DND-41 (cell line): ENCODE measurements around the gene ALDH16A1.

Source experiments
- EZH2 ChIP-seq: IDR thresholded peaks from 3 replicates; pipeline ENCODE4 v1.6.1; 2012; ENCODE audit warnings: borderline replicate concordance, low read depth, mild to moderate bottlenecking, moderate library complexity, low read length, inconsistent platforms; ENCODE audit not compliant: severe bottlenecking
- TF ChIP-seq, protein P1 (sequence below): IDR thresholded peaks from 2 replicates; pipeline ENCODE4 v1.5.1; 2012; ENCODE audit warnings: borderline replicate concordance, low read length, moderate library complexity, mild to moderate bottlenecking; ENCODE audit not compliant: poor library complexity, severe bottlenecking; ENCODE audit errors: extremely low read depth

DNA sequence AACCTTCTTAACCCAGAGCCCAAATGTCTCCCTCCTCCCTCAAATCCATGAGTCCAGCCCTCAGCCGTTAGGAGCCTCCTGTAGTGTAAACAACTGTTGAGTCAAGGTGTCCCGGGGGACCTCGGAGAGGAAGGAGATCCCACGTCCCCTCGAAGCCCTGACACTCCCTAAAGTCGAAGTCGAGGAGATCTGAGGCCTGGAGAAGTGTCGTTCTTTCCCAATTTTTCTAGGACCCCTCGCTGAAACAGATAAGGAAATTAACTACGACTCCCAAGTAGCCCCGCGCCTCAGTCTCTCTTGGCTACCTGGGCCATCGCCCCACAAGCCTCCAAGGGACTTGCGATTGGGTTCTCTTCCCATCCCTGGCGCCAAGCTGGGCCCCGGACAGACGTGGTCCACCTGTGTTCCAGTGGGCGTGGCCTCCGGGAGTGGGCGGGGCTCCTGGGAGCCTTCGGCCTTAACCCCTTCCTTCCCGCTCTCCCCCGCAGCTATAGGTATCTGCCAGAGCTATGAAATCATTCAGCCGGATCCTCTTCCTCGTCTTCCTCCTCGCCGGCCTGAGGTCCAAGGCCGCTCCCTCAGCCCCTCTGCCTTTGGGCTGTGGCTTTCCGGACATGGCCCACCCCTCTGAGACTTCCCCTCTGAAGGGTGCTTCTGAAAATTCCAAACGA lies 27.0 kb upstream of the ALDH16A1 start:
- TF ChIP-seq EZH2, result no peak
- TF ChIP-seq, protein P1, sequence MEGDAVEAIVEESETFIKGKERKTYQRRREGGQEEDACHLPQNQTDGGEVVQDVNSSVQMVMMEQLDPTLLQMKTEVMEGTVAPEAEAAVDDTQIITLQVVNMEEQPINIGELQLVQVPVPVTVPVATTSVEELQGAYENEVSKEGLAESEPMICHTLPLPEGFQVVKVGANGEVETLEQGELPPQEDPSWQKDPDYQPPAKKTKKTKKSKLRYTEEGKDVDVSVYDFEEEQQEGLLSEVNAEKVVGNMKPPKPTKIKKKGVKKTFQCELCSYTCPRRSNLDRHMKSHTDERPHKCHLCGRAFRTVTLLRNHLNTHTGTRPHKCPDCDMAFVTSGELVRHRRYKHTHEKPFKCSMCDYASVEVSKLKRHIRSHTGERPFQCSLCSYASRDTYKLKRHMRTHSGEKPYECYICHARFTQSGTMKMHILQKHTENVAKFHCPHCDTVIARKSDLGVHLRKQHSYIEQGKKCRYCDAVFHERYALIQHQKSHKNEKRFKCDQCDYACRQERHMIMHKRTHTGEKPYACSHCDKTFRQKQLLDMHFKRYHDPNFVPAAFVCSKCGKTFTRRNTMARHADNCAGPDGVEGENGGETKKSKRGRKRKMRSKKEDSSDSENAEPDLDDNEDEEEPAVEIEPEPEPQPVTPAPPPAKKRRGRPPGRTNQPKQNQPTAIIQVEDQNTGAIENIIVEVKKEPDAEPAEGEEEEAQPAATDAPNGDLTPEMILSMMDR, result no peak
